K562 (cell line): ENCODE data around the gene AASDH. TPM values are rescaled to one million over a fixed set of nuclear protein-coding genes. Genes with fewer than 3 reads are reported as not detected.

Experiments
- ATAC-seq: fragments of 200-7000 bp; cut with Tn5 transposase; 3 replicates; pipeline ENCODE4 v1.9.1; 2020; ENCODE audit warnings: moderate library complexity
- BruUV-seq: library from RNA; stranded (reverse); fragments of 400-500 nt; replicated peaks from 2 replicates; lab custom pipeline; 2021; lab: Mats Ljungman, UMichigan
- CTCF ChIA-PET: fragments of 300-600 bp; formaldehyde crosslinking; extraction: SDS; loops from one replicate; lab custom pipeline; 2021; ENCODE audit warnings: low intra/inter-chr PET ratio; lab: Yijun Ruan, JAX
- POLR2A ChIA-PET: fragments of 300-600, 350-650 bp; sonication (Branson Sonifier 250); formaldehyde crosslinking; extraction: SDS; loops from one replicate; lab custom pipeline; 2021; ENCODE audit warnings: antibody characterized with exemption, inconsistent platforms; lab: Yijun Ruan, JAX
- DNase-seq, 4 experiments: peaks; one replicate each; pipeline versions ENCODE4 v3.0.0 to v3.0.0-alpha.2; 2011 to 2018; ENCODE audit warnings: low spot score in 3 of 4, mixed read lengths in 3 of 4; ENCODE audit errors: extremely low read depth in 1 of 4
- FAIRE-seq: peaks from 2 replicates; lab custom pipeline; 2011; peaks lifted over from hg19 to GRCh38; lab: Jason Lieb, UNC
- H2AFZ ChIP-seq: 2 replicates; pipeline ENCODE4 v1.6.0; 2011; ENCODE audit warnings: low read depth, low read length, control low read depth, inconsistent platforms
- H3K27ac ChIP-seq: fragments of 200-600 bp; 3 replicates; pipeline ENCODE4 v1.8.0; 2011; ENCODE audit warnings: low read depth, mild to moderate bottlenecking, control low read depth, inconsistent platforms, low read length, moderate library complexity, mixed read lengths; ENCODE audit errors: extremely low read depth
- H3K27me3 ChIP-seq, 2 experiments: fragments of 300-600 bp in 1 of 2; 2 replicates in 1 of 2; 3 replicates in 1 of 2; pipeline versions ENCODE4 v1.6.0 to v1.8.0; 2011; ENCODE audit warnings: inconsistent platforms in 2 of 2, low read length in 2 of 2, mild to moderate bottlenecking in 1 of 2, mixed read lengths in 1 of 2, moderate library complexity in 1 of 2; ENCODE audit not compliant: control insufficient read depth in 2 of 2, insufficient read depth in 2 of 2
- H3K36me3 ChIP-seq: fragments of 300-600 bp; 3 replicates; pipeline ENCODE4 v1.8.0; 2011; ENCODE audit warnings: mild to moderate bottlenecking, low read length, inconsistent platforms; ENCODE audit not compliant: control insufficient read depth, insufficient read depth
- H3K4me1 ChIP-seq, 2 experiments: fragments of 200-600 bp in 1 of 2; replicated peaks in 1 of 2; 2 replicates in 1 of 2; 3 replicates in 1 of 2; pipeline versions ENCODE4 v1.5.1 to v1.8.0; 2011; ENCODE audit warnings: inconsistent platforms in 2 of 2, low read length in 2 of 2, mild to moderate bottlenecking in 1 of 2, mixed read lengths in 1 of 2, moderate library complexity in 1 of 2; ENCODE audit not compliant: control insufficient read depth in 2 of 2, insufficient read depth in 2 of 2
- H3K4me2 ChIP-seq: 2 replicates; pipeline ENCODE4 v1.6.1; 2011; ENCODE audit warnings: low read length, control low read depth, inconsistent platforms, mixed read lengths; ENCODE audit not compliant: insufficient read depth
- H3K4me3 ChIP-seq: fragments of 200-600 bp; sonication (generic), shearing (Covaris generic); 2 replicates; pipeline ENCODE4 v1.5.1; 2016; ENCODE audit warnings: control low read depth, inconsistent platforms
- H3K79me2 ChIP-seq: fragments of 200-600 bp; 3 replicates; pipeline ENCODE4 v1.8.0; 2011; ENCODE audit warnings: low read length, inconsistent platforms; ENCODE audit not compliant: control insufficient read depth, insufficient read depth
- H3K9ac ChIP-seq, 2 experiments: 2 replicates each; pipeline versions ENCODE4 v1.6.0 to v1.6.1; 2011; ENCODE audit warnings: low read depth in 2 of 2, low read length in 2 of 2, control low read depth in 1 of 2, inconsistent platforms in 1 of 2, mild to moderate bottlenecking in 1 of 2, mixed read lengths in 1 of 2; ENCODE audit not compliant: insufficient read depth in 1 of 2
- H3K9me1 ChIP-seq: one replicate; pipeline ENCODE4 v1.6.0; 2011; ENCODE audit warnings: inconsistent platforms, mild to moderate bottlenecking, low read length, moderate library complexity; ENCODE audit not compliant: control insufficient read depth, insufficient read depth
- H3K9me3 ChIP-seq: replicated peaks from 2 replicates; pipeline ENCODE4 v1.5.1; 2011; ENCODE audit warnings: low read depth, low read length, inconsistent platforms; ENCODE audit not compliant: control insufficient read depth, insufficient read depth
- H4K20me1 ChIP-seq: replicated peaks from 2 replicates; pipeline ENCODE4 v1.6.1; 2011; ENCODE audit warnings: low read length, inconsistent platforms, mixed read lengths; ENCODE audit not compliant: control insufficient read depth, insufficient read depth
- DNMT1 ChIP-seq: fragments of 450-650 bp; IDR thresholded peaks from 2 replicates; pipeline ENCODE4 v1.6.1; 2016; ENCODE audit warnings: antibody characterized with exemption, mild to moderate bottlenecking
- EGR1 ChIP-seq: fragments of 450-650 bp; conservative IDR thresholded peaks from 2 replicates; pipeline ENCODE4 v1.6.1; 2017; ENCODE audit warnings: mild to moderate bottlenecking
- FOXA1 ChIP-seq: fragments of 450-650 bp; IDR thresholded peaks from 2 replicates; pipeline ENCODE4 v1.6.1; 2016; ENCODE audit warnings: mild to moderate bottlenecking, borderline replicate concordance
- GTF2F1 ChIP-seq: IDR thresholded peaks from 2 replicates; pipeline ENCODE4 v1.6.1; 2011; ENCODE audit warnings: low read depth, low read length, improper control_type of control experiment
- HDGF ChIP-seq: fragments of 450-650 bp; IDR thresholded peaks from 2 replicates; pipeline ENCODE4 v1.6.1; 2016
- KDM2B ChIP-seq: fragments of 250-450 bp; sonication (Bioruptor Pico); IDR thresholded peaks from 2 replicates; pipeline ENCODE4 v1.8.0; 2021; ENCODE audit warnings: mild to moderate bottlenecking, moderate library complexity
- MCM2 ChIP-seq: fragments of 450-650 bp; IDR thresholded peaks from 2 replicates; pipeline ENCODE4 v1.6.1; 2017; ENCODE audit warnings: low read depth, mild to moderate bottlenecking
- MYBL2 ChIP-seq, 2 experiments: fragments of 450-650 bp in 1 of 2; sonication (generic) in 1 of 2; formaldehyde crosslinking in 1 of 2; IDR thresholded peaks; 2 replicates each; pipeline versions ENCODE4 v1.6.1 to v1.8.1; 2017 to 2022; ENCODE audit warnings: borderline replicate concordance in 1 of 2, inconsistent platforms in 1 of 2, low read depth in 1 of 2, mild to moderate bottlenecking in 1 of 2, missing genetic modification reagents in 1 of 2, moderate library complexity in 1 of 2
- MYNN ChIP-seq, 2 experiments: sonication (generic); formaldehyde crosslinking in 1 of 2; IDR thresholded peaks; 2 replicates each; pipeline versions ENCODE4 v1.5.0 to v1.6.1; 2016 to 2020; ENCODE audit warnings: antibody characterized with exemption in 1 of 2, missing genetic modification reagents in 1 of 2
- NFATC3 ChIP-seq: fragments of 450-650 bp; IDR thresholded peaks from 2 replicates; pipeline ENCODE4 v1.6.1; 2017; ENCODE audit warnings: mild to moderate bottlenecking
- NFRKB ChIP-seq: fragments of 450-650 bp; IDR thresholded peaks from 2 replicates; pipeline ENCODE4 v1.6.1; 2016; ENCODE audit warnings: low read depth
- NRF1 ChIP-seq, 2 experiments: fragments of 450-650 bp; IDR thresholded peaks in 1 of 2; conservative IDR thresholded peaks in 1 of 2; 2 replicates each; pipeline ENCODE4 v1.6.1; 2014; ENCODE audit warnings: mild to moderate bottlenecking in 2 of 2
- XRCC3 ChIP-seq: fragments of 450-650 bp; IDR thresholded peaks from 2 replicates; pipeline ENCODE4 v1.6.1; 2017; ENCODE audit warnings: mild to moderate bottlenecking, moderate library complexity
- ZNF124 ChIP-seq: sonication (generic); formaldehyde crosslinking; IDR thresholded peaks from 2 replicates; pipeline ENCODE4 v1.8.1; 2022; ENCODE audit warnings: missing genetic modification reagents
- ZNF217 ChIP-seq: sonication (generic); formaldehyde crosslinking; IDR thresholded peaks from 2 replicates; pipeline ENCODE4 v1.8.0; 2022; ENCODE audit warnings: mild to moderate bottlenecking, missing genetic modification reagents
- ZNF41 ChIP-seq: fragments of 250-450 bp; sonication (Bioruptor Pico); conservative IDR thresholded peaks from 2 replicates; pipeline ENCODE4 v1.4.0; 2020; ENCODE audit warnings: mild to moderate bottlenecking
- ZNF586 ChIP-seq: fragments of 450-650 bp; formaldehyde crosslinking; conservative IDR thresholded peaks from 2 replicates; pipeline ENCODE4 v1.4.0; 2020; ENCODE audit warnings: mild to moderate bottlenecking, moderate library complexity
- whole genome bisulfite sequencing: fragments of 100-300 bp; shearing (Covaris generic); methylation state at CpG from one replicate; pipeline ENCODE4 v1.1.6; 2016; ENCODE audit warnings: low coverage, mixed read lengths; ENCODE audit not compliant: insufficient coverage; ENCODE audit errors: missing lambda C conversion rate; 5-methylcytosine and 5-hydroxymethylcytosine counted together
- in situ Hi-C: fragments of 300-500 bp; cut with MboI; formaldehyde crosslinking; loops from 4 replicates; pipeline ENCODE4 v1.15.0; 2018; ENCODE audit warnings: inconsistent platforms, mixed read lengths
- intact Hi-C: fragments of 100-400 bp; cut with micrococcal nuclease; formaldehyde crosslinking; loops from 2 replicates; pipeline ENCODE4 v1.14.2; 2022
- polyA plus RNA-seq, 8 experiments: library from polyadenylated mRNA; depleted of rRNA in 4 of 8; stranded (reverse) in 5 of 8; unstranded in 3 of 8; fragments of >200 nt; fragmentation: Nextera tagmentation in 2 of 8; fragmentation: Illumina TruSeq in 1 of 8; extraction: Ambion mirVana in 2 of 8; extraction: Trizol in 1 of 8; gene quantifications; 2 replicates each; pipeline versions ENCODE4 v1.2.1 to v1.2.3, GENCODE V29; 2011 to 2014; ENCODE audit warnings: inconsistent platforms in 1 of 8, missing spikeins in 1 of 8
- total RNA-seq, 7 experiments: library from RNA; depleted of rRNA in 6 of 7; stranded (reverse); fragments of >200 nt in 6 of 7; fragmentation: Illumina TruSeq in 2 of 7; extraction: Trizol in 2 of 7; gene quantifications; 2 replicates each; pipeline versions ENCODE4 v1.2.1 to v1.2.3, GENCODE V29; 2011 to 2021; ENCODE audit warnings: low replicate concordance in 1 of 7
- TF ChIP-seq, protein P1 (sequence below): sonication (generic); formaldehyde crosslinking; IDR thresholded peaks from 2 replicates; pipeline ENCODE4 v1.8.1; 2022; ENCODE audit warnings: missing genetic modification reagents
- TF ChIP-seq, protein P2 (sequence below): fragments of 150-350 bp; IDR thresholded peaks from 2 replicates; pipeline ENCODE4 v1.6.1; 2014; ENCODE audit warnings: low read depth, mild to moderate bottlenecking, low read length, borderline replicate concordance
- TF ChIP-seq, protein P3 (sequence below): fragments of 200-800 bp; sonication (Bioruptor generic); IDR thresholded peaks from 2 replicates; pipeline ENCODE4 v1.6.1; 2017; ENCODE audit warnings: missing genetic modification characterization, missing compliant biosample characterization

Gene AASDH
- total and polyA plus RNA-seq, 9 of the 15 experiments (the other 6 are each of a cell fraction or from before 2014, with no cell fraction given): 8.6 to 29.7 (median 13.7) TPM

DNA sequence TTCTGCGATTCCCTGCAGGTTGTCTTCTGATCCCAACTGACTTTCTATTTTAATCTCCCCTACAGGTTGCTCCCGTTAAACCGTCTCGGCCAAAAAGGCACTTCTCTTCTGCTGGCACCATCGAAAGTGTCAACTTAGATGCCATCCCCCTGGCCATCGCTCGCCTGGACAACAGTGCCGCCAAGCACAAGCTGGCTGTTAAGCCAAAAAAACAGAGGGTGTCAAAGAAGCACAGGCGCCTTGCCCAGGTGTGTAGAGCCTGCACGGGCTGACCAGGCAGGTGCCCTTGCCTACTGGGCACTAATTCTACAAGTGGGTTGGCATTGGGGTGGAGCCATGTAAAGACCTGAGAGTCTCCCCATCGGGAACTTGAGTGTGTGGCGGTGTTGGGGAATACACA lies 74.2 kb downstream of the AASDH start:
- no peak overlapping the region for H2AFZ ChIP-seq
- DNase-seq (no peak), FAIRE-seq (no peak), ATAC-seq (no peak)
- no peaks in the 10 kb centered on the region for H3K9me1 ChIP-seq
- in situ Hi-C loops: no loop called here
- WGBS: 9% methylated on average over 12 of the region's 12 CpGs
- no peaks in the 10 kb centered on the region for H3K79me2 ChIP-seq
- H3K27ac ChIP-seq: no peak overlapping the region
- BruUV-seq: no TSS peak
- H3K4me3 ChIP-seq: no peak overlapping the region
- no peaks in the 10 kb centered on the region for H3K36me3 ChIP-seq
- TF ChIP-seq, protein P1, sequence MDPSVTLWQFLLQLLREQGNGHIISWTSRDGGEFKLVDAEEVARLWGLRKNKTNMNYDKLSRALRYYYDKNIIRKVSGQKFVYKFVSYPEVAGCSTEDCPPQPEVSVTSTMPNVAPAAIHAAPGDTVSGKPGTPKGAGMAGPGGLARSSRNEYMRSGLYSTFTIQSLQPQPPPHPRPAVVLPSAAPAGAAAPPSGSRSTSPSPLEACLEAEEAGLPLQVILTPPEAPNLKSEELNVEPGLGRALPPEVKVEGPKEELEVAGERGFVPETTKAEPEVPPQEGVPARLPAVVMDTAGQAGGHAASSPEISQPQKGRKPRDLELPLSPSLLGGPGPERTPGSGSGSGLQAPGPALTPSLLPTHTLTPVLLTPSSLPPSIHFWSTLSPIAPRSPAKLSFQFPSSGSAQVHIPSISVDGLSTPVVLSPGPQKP (CRISPR knock-in tag): no peak
- TF ChIP-seq NFATC3 (no peak), ZNF41 (no peak), ZNF586 (CRISPR knock-in tag) (no peak), HDGF (no peak), DNMT1 (no peak), EGR1 (no peak), ZNF124 (CRISPR knock-in tag) (no peak), FOXA1 (no peak), NRF1 (conservative IDR thresholded peaks at IDR 0.05 in 1 of 2, IDR thresholded peaks at IDR 0.05 in 1 of 2) (no peak), GTF2F1 (no peak), ZNF217 (CRISPR knock-in tag) (no peak), NFRKB (no peak), MYBL2 (IDR thresholded peaks at IDR 0.05; ENCODE audit: low read depth) (no peak), MYBL2 (CRISPR knock-in tag; IDR thresholded peaks at IDR 0.05; ENCODE audit: borderline replicate concordance) (no peak), XRCC3 (no peak), MYNN (IDR thresholded peaks at IDR 0.05) (no peak), MYNN (CRISPR knock-in tag; IDR thresholded peaks at IDR 0.05) (no peak), MCM2 (no peak), KDM2B (CRISPR knock-in tag) (no peak)
- TF ChIP-seq, protein P2, sequence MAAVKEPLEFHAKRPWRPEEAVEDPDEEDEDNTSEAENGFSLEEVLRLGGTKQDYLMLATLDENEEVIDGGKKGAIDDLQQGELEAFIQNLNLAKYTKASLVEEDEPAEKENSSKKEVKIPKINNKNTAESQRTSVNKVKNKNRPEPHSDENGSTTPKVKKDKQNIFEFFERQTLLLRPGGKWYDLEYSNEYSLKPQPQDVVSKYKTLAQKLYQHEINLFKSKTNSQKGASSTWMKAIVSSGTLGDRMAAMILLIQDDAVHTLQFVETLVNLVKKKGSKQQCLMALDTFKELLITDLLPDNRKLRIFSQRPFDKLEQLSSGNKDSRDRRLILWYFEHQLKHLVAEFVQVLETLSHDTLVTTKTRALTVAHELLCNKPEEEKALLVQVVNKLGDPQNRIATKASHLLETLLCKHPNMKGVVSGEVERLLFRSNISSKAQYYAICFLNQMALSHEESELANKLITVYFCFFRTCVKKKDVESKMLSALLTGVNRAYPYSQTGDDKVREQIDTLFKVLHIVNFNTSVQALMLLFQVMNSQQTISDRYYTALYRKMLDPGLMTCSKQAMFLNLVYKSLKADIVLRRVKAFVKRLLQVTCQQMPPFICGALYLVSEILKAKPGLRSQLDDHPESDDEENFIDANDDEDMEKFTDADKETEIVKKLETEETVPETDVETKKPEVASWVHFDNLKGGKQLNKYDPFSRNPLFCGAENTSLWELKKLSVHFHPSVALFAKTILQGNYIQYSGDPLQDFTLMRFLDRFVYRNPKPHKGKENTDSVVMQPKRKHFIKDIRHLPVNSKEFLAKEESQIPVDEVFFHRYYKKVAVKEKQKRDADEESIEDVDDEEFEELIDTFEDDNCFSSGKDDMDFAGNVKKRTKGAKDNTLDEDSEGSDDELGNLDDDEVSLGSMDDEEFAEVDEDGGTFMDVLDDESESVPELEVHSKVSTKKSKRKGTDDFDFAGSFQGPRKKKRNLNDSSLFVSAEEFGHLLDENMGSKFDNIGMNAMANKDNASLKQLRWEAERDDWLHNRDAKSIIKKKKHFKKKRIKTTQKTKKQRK: no peak
- TF ChIP-seq, protein P3, sequence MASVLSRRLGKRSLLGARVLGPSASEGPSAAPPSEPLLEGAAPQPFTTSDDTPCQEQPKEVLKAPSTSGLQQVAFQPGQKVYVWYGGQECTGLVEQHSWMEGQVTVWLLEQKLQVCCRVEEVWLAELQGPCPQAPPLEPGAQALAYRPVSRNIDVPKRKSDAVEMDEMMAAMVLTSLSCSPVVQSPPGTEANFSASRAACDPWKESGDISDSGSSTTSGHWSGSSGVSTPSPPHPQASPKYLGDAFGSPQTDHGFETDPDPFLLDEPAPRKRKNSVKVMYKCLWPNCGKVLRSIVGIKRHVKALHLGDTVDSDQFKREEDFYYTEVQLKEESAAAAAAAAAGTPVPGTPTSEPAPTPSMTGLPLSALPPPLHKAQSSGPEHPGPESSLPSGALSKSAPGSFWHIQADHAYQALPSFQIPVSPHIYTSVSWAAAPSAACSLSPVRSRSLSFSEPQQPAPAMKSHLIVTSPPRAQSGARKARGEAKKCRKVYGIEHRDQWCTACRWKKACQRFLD (CRISPR knock-in tag): no peak
- peaks cover 0 to 23% of the 10 kb centered on the region in 2 experiments; a peak in 2 of 5 replicates for H3K4me1 ChIP-seq
- H3K4me2 ChIP-seq: no peak overlapping the region
- peaks cover 13% of the 10 kb centered on the region; the same call in 1 of the 2 replicates for H4K20me1 ChIP-seq
- intact Hi-C loops: loop anchor here (10.0 kb wide), 1 partner anchor 232 kb away; no protein-coding TSS in a partner anchor
- H3K27me3 ChIP-seq: peaks cover 67 to 76% of the 10 kb centered on the region in 2 experiments
- CTCF ChIA-PET: no interaction called here
- POLR2A ChIA-PET: no interaction called here
- no peaks in the 10 kb centered on the region for H3K9me3 ChIP-seq
- no peak overlapping the region for H3K9ac ChIP-seq
